HCT116 (cell line): ENCODE data around the gene DUSP16.

ENCODE experiments used
- TF ChIP-seq, protein P1 (sequence below), 3 experiments: fragments of 200-600 bp in 1 of 3; sonication (generic) in 1 of 3; IDR thresholded peaks in 2 of 3; conservative IDR thresholded peaks in 1 of 3; 2 replicates each; pipeline ENCODE4 v1.5.1; 2012 to 2017; ENCODE audit warnings: low read depth in 2 of 3, low read length in 2 of 3, antibody characterized with exemption in 1 of 3, borderline replicate concordance in 1 of 3, control low read depth in 1 of 3, mild to moderate bottlenecking in 1 of 3, mixed read lengths in 1 of 3, mixed run types in 1 of 3, moderate library complexity in 1 of 3; ENCODE audit not compliant: insufficient read depth in 1 of 3
- TF ChIP-seq, protein P2 (sequence below): IDR thresholded peaks from 2 replicates; pipeline ENCODE4 v1.6.1; 2011; ENCODE audit warnings: mild to moderate bottlenecking, low read length, moderate library complexity; ENCODE audit not compliant: insufficient replicate concordance; ENCODE audit errors: extremely low read depth

DNA sequence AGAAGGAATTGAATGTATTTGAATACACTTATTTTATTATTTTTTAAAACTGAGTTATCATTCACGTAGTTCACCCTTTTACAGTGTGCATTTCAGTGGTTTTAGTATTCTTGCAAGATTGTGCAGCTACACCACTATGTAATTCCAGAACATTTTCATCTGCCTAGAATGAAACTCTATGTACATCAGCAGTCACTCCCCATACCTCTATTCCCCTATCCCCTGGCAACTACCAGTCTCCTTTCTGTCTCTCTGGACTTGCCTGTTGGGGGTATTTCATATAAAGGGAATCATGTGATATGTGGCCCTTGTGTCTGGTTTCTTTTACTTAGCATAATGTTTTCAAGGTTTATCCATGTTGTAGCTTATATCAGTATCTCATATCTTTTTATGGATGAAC is 109.0 kb downstream of the DUSP16 start:
- TF ChIP-seq, protein P1, sequence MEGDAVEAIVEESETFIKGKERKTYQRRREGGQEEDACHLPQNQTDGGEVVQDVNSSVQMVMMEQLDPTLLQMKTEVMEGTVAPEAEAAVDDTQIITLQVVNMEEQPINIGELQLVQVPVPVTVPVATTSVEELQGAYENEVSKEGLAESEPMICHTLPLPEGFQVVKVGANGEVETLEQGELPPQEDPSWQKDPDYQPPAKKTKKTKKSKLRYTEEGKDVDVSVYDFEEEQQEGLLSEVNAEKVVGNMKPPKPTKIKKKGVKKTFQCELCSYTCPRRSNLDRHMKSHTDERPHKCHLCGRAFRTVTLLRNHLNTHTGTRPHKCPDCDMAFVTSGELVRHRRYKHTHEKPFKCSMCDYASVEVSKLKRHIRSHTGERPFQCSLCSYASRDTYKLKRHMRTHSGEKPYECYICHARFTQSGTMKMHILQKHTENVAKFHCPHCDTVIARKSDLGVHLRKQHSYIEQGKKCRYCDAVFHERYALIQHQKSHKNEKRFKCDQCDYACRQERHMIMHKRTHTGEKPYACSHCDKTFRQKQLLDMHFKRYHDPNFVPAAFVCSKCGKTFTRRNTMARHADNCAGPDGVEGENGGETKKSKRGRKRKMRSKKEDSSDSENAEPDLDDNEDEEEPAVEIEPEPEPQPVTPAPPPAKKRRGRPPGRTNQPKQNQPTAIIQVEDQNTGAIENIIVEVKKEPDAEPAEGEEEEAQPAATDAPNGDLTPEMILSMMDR (IDR thresholded peaks at IDR 0.05 in 2 of 3, conservative IDR thresholded peaks at IDR 0.05 in 1 of 3; ENCODE audit: borderline replicate concordance in 1 of 3, insufficient read depth in 1 of 3, low read depth in 2 of 3, low read length in 2 of 3) = no peak
- TF ChIP-seq, protein P2, sequence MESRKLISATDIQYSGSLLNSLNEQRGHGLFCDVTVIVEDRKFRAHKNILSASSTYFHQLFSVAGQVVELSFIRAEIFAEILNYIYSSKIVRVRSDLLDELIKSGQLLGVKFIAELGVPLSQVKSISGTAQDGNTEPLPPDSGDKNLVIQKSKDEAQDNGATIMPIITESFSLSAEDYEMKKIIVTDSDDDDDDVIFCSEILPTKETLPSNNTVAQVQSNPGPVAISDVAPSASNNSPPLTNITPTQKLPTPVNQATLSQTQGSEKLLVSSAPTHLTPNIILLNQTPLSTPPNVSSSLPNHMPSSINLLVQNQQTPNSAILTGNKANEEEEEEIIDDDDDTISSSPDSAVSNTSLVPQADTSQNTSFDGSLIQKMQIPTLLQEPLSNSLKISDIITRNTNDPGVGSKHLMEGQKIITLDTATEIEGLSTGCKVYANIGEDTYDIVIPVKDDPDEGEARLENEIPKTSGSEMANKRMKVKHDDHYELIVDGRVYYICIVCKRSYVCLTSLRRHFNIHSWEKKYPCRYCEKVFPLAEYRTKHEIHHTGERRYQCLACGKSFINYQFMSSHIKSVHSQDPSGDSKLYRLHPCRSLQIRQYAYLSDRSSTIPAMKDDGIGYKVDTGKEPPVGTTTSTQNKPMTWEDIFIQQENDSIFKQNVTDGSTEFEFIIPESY = no peak
